Stimulated activated CD8-positive, alpha-beta memory T cell treated with anti-CD3 and anti-CD28 coated beads, Interleukin-15, amount 100 ng/mL, for 24 hours (primary cell): ENCODE data around the gene JAG1.

Source experiments
- DNase-seq: peaks from one replicate; pipeline ENCODE4 v3.0.0-alpha.2; 2020; ENCODE audit warnings: low read depth

The JAG1 gene

DNA sequence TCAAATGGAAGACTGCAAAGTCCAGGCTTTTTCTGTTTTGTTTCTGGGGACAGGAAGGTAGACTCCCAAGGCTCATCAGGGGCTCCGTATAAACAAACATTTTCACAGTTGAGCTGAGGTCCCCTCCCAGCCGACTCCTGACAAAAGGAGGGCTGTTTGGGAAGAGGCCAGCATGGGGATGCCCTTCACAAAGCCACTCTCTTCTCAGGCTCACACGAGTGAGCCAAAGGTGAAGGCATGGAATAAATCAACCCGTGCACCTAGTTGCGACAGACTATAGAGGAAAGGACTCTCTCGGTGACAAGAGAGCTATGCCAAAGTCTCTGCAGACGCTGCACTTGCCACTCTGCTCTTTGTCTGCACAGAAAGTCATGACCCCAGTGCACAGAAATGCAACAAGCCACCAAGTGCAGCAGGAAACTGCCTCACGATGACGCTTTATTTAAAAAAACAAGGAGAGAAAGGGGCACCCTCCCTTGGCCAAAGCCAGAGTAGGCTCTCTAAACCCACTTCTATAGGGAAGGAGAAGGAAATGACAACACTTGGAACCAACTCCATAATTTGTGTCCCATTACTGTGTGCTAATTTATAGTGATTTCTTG, 21.0 kb downstream of the JAG1 start:
- no peak for DNase-seq

DNA sequence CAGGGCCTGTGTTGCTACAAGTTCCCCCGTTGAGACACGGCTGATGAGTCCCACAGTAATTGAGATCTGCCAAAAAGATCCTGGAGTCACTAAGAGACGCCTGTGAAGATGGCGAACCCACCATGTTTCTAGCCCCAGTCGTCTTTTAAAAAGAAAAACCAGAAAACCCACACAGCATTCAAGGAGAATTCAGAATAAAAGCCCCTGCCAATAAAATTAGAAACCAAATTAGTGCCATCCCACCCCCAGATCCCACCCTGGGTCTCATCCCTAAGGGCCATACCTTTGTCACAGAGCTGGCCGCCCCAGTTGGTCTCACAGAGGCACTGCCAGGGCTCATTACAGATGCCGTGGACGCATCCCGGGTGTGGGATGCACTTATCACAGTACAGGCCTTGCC, 21.6 kb downstream of the JAG1 start:
- no peak for DNase-seq

DNA sequence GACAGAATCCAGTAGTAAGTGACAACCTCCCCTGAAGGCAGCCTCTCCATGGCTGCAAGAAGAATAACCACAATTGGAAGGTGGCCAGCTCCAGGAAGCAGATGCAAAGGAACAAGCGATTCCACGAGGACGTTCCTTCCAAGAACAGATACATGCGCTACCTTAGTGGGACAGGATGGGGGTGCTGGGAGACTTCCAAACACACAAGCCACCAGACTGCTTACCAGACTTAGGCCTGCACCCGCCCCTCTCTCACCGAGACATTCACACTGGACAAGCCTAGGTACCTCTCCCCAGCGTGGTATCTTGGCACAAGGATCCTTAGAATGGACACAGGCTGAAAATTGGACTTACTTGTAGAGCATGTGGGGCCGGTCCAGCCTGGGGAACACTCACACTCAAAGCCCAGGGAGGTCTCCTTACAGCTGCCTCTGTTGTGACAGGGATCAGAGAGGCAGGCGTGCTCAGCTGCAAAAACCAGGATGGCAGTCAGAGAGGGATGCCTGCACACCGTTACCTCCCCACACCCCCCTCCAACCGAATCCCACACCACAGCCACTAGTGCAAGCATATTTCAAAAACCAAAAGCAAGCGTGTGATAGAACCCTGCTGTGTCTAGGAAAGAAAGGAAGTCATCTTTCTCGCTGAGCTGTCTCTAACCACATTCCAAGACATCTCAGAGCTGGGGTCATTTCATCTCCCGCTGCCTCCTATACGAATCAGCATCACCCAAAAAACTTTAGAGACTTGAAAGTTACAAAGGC, 22.4 kb downstream of the JAG1 start:
- no peak for DNase-seq

DNA sequence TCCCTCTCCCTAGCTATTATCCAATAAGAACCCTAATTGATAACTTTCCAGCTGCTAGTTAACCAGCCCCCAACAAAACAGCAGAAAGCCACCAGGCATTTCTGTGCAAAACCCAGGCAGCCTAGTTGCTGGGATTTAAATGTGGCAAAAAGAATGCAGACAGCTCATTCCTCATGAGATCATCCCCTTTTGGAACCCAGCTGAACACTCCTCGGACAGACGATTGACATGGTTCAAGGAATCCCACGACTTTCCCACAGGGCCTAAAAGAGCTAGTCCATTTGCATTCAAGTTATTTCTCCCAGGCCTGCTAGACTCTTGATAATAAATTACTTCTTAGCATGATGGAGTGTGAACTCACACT, 24.0 kb downstream of the JAG1 start:
- no peak for DNase-seq

DNA sequence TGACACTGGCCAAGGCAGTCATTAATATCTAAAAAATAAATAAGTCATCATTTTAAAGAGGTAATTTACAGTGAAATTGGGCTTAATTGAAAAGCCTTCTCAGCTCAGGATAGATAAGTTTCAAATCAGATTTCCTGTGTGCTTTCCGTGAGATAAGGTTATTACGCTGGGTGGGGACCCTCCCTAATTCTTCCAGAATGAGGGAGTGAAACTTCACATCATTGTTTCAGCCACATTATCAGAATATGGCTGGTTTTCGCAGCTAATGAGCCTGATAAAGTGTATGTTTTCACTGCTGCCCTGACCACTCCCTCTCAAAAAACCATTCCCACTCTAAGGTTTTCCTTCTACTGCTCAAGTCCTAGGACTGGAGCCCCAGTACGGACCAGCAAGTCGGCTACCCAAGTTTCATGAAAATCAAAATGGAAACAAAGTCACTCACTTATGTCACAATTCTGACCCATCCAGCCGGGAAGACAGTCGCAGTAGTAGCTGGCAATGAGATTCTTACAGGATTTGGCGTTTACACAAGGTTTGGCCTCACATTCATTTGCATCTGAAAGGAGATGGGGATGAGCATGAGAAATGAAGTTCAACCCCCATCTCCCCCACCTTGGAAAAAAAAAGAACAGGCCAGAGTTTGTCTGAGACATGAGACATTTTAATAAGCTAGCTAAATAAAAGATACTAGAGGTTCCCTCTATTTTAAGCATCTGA, 24.6 kb downstream of the JAG1 start:
- DNase-seq, result no peak

DNA sequence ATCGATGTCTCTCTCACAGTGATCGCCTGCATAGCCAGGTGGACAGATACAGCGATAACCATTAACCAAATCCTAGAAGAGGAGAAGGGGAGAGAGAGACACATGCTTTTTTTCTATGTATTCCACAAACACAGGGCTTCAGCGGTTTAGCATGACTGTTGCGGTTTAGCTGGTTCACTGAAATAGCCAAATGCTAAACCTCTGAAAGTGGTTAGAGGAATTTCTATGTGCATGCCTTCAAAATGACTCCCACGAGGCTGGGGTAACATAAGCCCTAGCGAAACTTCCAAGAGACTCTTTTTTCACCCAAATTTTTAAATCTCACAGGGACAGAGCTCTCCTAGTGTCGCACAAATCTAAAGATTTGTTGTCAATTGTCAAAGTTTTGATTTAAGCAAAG, 25.1 kb downstream of the JAG1 start:
- DNase-seq, result no peak

DNA sequence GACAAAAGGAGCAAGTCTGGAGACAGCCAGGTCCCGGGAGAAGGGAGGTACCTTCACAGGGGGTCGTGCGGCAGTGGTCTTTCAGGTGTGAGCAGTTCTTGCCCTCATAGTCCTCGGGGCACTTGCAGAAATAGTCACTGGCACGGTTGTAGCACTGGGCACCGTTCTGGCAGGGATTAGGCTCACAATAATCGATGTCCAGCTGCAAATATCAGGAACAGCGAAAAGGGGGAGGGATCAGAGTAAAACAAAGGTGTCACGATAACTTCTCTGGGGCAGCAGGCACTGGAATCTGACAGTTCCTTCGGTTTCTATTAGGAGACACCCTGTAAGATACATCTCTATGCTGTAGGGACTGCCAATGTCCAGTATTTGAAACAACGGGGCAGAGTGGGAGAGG, 25.9 kb downstream of the JAG1 start:
- DNase-seq, result no peak

DNA sequence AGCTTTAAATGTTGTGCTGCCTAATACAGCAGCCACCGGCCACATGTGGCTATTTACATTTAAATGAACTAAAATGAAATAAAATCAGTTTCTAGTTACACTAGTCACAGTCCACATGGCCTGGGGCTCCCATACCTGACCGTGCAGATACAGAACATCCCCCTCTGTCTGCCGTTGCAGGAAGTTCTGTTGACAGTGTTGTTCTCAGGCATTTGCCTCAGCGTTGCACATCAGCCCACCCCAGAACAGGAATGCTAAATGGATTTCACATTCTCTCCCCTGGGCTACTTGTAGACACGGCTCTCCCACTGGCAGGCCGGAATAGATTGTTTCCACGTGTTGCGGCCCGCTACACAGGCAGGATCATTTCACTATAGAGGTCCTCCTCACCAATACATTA, 26.3 kb downstream of the JAG1 start:
- DNase-seq, result no peak

DNA sequence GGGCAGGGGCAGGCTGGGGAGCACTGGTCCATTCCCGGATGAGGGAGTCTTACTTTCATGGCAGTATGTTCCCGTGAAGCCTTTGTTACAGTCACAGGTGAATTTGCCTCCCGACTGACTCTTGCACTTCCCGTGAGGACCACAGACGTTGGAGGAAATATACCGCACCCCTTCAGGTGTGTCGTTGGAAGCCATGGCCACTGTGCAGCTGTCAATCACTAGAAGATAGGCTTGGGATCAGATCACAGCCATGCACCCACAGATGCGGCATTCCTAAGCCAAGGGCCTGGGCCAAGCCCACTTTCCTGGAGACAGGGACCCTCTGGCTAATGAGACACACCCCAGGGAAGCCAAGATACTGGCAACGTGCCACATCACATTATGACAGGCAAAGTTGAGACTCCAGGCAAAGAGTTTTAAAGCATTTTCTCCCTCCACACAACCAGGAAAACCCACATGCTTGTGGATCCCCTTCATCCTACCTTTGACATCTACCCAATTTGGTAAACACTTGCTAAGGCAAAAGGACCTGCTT, 26.8 kb downstream of the JAG1 start:
- DNase-seq, result no peak

DNA sequence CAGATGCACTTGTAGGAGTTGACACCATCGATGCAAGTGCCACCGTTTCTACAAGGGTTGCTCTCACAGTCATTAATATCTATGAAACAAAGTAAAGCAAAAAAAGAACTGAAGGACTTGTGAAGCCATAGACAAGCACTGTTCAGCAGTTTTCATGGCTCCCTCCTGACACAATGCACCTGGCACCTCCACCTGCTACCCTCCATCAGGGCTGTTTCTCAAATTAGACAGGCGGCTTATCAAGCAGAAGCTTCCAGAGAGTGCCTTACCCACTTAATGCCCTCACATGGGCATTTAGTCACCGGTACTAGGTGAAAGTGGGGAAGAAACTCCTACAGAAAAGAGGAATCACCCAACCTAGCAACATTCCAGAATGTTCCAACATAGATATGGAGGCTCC, 27.8 kb downstream of the JAG1 start:
- no peak for DNase-seq

DNA sequence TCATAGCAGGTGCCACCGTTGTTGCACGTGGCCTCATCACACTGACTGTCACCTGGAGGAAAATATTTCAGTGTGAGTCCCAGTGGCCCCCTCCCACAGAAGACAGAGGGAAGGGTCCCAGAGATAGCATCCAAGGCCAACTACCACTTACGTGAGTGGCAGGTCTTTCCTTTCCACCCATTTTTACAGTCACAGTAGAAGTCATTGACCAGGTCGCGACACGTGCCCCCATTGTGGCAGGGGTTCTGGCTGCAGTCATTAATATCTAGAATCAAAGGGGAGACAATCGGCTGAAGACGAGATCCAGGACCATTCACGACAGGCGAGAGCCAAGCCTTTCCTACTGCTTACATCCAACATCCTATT, 28.6 kb downstream of the JAG1 start:
- DNase-seq, result no peak

DNA sequence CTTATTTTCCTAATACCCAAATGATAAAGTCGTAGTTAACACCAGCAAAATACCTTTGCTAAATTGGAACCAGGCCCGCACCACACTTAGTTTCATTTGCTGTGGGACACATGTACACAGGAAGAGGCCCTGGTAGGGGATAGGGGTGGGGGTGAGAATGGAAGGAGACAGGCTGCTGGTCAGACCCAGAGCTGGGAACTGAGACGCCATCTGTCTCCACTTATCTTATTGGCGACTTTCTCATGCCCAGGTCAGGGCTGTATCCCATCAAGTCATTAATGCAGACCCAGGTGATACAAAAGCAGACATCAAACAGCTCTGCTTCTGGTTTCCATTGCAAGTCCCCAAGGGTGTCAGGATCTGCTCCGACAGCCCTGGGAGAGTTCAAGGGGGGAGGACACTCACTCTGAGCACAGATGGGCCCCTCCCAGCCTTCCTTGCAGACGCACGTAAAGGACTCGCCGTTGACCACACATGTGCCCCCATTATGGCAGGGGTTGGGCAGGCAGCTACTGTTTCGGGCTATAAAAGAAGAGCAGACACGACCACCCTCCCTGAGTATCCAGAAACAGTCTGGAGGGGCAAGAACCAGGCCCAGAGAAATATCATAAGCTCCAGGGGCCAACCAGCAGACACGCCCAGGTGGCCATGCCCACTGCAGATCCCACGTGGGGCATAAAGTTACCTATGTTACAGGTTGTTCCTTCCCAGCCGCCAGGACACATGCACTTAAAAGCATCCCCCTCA, 29.2 kb downstream of the JAG1 start:
- DNase-seq, result no peak

DNA sequence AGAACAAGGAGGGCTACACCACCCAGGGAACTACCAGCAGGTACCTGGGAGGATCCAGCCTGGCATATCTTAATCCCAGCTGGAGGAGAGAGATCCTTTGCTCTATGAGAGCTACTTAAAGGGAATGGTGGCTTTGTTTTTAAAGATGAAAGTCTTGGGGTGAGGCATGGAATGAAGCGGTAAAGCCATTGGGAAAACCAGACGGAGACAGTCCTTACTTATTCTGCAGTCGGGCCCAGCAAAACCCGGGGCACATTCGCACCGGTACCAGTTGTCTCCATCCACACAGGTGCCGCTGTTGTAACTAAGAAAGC, 30.3 kb downstream of the JAG1 start:
- no peak for DNase-seq

DNA sequence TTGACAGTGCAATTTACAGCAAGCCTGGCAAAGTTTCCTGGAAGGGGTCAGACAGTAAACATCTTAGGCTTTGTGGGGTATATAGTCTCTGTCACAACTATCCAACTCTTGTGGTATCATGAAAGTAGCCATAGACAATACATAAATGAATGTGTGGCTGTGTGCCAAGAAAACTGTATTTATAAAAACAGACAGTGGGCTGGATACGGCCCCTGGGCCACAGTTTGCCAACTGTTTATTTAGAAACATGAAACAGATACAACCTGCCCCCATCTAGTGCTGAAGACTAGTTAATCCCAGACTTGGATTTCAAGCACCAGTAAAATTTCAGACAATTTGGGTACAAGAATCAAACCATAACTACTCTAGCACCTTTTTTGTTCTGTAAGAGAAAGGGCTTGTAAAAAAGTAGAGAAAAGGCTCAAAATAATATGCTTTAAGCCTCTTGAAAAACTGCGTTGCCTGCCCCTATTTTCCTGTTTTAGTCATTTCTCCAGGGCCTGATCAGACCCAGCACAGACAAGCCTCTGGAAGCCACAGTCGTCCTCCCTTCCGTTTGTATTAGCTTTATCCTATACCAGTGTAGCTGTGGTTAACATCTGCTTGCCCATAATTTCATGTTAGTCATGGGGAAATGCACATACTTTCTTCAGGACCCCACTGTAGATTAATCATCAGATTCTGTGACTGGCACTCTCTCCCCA, 30.8 kb downstream of the JAG1 start:
- DNase-seq, result no peak

DNA sequence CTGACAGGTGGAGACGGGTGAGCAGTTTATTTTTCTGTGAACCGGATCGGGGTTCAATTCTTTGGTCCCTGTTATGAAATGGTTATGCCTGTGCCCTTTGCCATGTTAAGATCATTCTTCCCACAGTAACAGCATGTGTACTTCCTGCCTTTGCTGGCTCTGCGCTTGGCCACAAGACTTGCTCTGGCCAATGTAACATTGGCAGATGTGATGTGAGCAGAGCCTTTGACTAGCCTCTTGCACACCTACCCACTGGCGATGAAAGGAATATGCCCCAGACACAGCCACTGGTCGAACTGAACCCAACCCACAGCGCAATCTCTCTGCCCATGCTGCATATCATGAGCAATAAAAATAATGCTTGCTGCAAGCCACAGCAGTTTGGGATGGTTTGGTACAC, 31.9 kb downstream of the JAG1 start:
- DNase-seq, result no peak

DNA sequence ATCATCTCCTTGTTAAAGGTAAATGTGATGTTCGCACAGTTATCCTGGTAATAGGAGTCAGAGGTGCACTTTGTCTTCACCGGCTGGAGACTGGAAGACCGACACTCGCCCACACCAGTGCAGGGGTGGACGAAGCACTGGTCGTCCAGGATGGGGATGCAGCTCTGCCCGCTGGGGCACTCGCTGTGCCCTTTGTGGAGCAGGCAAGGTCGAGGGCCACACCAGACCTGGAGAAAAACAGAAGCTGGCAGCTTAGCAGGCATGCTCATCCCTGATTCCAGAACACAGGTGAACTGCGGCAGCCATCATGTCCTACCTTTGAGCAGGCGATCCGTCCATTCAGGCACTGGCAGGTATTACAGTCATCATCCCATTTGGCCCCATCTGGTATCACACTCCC, 32.3 kb downstream of the JAG1 start:
- DNase-seq, result no peak

DNA sequence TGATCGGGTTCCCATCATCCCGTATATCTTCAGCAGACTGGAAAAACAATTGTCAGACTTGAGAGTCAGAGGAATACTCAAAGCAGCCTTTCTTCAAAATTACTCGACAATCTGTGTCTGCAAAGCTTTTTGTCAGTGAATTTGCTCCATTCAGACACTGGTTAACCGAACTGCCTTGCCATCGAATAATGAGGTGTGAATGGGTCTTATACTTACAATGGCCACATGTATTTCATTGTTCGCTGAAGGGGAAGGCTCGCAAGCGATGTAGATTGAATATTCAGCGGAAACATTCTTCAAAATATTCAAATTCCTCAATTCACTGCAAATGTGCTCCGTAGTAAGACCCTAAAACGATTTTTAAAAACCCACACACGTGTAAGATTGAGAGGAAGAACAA, 32.9 kb downstream of the JAG1 start:
- DNase-seq, result no peak

DNA sequence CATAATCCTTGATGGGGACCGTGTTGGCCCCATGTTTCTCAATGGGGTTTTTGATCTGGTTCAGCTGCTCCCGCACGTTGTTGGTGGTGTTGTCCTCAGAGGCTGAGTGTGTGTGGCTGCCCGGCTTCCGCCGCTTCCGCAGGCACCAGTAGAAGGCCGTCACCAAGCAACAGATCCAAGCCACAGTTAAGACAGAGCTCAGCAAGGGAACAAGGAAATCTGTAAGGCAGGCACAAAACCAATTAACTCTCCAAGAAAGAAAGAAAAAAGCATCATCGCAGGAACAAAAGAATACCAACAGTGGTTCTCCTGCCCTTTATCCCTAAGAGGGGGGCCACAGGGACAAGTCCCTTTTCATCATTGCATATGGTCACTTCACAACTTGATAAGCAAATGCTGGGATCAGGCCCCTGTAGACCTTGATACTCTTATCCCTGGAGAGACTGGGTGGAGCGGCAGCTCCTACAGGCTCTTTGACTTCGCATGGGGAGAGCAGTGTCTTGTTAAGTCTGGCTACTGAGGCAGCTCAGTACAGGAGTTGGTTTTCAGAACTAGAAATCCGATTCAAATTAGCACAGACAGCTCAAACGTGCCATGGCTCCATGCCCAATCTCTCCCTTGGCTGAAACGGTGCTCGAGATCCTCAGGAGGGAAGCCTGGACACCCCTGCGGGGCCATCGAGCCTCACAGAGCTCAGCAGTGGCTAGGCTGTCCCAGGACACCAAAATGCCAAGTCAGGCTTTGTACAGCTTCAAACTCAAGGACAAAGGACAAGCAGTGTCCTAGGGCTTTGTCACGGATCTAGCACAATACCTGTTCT, 33.9 kb downstream of the JAG1 start:
- no peak for DNase-seq

DNA sequence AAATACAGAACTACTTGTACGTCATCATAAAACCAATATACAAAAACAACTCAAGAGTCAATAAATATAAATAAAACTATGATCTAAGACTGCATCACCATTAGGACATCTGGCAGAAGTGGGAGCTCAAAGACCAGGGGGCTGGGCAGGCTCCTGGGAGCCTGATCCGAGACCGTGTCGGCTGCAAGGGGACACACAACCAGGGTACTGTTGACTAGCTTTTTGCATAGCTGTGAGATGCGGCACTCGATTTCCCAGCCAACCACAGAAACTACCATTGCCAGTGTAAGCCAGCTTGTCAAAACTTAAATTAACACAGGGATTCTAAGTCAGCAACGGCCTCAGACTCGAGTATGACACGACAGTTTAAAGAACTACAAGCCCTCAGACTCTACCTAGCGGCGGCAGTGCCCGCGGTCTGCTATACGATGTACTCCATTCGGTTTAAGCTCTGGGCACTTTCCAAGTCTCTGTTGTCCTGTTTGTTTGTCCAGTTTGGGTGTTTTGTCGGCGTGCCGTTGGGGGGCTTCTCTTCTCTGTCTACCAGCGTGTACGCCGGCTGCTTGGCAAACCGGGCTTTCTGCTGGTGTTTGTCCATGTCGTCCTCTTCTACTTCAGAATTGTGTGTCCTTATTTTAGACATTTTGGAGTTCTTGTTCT, 34.6 kb downstream of the JAG1 start:
- no peak for DNase-seq

DNA sequence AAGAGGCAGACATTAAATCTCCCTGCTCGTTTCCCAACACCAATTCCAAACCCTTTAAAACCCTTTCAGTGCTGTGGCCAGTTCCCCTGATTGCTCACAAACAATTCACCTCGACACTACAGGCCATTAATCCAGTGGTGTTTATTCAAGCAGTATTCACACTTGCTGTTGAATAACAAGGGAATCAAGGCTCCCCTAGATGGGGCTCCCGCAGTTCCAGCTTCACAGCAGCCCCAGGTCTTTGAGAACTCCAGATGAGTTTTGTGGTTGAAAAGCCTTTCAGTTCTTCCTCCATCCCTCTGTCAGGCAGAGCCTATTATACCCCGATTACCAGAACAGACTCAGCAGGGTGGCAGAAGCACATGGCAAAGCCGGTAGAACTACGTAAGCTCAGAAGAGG, 36.2 kb downstream of the JAG1 start:
- DNase-seq, result no peak

DNA sequence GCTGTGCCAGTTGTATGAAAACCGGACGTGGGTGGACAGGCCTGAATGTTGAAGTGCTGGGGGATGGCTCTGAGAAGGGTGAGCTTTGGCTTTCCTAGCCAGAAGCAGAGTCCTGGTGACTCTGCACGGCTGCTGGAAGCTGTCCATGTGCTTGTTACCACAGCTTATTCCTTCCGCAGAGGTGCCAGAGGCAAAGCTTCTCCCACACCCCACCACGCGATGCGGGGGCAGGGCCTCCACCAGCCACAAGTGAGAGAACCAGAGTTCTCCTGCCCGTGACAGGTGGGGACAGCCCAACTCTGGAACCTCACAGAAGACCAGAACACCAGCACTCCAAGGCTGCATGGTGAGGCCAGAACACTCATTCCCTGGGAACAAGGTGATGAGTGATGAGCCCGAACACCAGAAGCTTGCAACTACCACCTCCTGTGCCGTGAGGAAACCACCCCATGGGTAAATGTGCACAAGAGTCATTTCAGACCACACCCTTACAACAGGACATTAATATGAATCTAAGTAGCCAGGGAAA, 36.7 kb downstream of the JAG1 start:
- no peak for DNase-seq
